DOHH2 (cell line): ENCODE results near the gene ACSL1.

Experiments used
- EZH2phosphoT487 ChIP-seq: fragments of 200-600 bp; sonication (generic); IDR thresholded peaks from 2 replicates; pipeline ENCODE4 v1.6.1; 2017; ENCODE audit warnings: borderline replicate concordance, mild to moderate bottlenecking, antibody characterized with exemption, low read length, moderate library complexity, mixed read lengths
- TF ChIP-seq, protein P1 (sequence below): fragments of 200-600 bp; sonication (generic); IDR thresholded peaks from one replicate; pipeline ENCODE4 v1.5.1; 2014; ENCODE audit warnings: antibody characterized with exemption, mild to moderate bottlenecking, low read depth, low read length; ENCODE audit not compliant: poor library complexity, severe bottlenecking

DNA sequence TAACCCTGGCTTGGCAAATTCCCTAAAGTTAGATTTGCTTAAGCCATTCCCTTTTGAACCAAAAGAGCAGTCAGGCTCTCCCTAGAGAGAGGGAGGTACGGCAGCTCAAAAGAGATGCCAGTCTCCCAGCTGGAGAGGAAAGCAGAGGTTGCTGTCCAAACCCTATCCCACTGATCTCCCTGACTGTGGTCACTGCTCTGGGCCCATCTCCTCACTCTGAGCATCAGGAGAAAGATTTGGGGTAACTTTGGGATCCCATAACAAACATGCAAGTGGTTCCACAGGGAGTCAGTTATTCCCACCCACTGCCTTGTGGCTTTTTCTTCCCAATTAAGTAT is 17.1 kb downstream of the ACSL1 start:
- TF ChIP-seq, protein P1, sequence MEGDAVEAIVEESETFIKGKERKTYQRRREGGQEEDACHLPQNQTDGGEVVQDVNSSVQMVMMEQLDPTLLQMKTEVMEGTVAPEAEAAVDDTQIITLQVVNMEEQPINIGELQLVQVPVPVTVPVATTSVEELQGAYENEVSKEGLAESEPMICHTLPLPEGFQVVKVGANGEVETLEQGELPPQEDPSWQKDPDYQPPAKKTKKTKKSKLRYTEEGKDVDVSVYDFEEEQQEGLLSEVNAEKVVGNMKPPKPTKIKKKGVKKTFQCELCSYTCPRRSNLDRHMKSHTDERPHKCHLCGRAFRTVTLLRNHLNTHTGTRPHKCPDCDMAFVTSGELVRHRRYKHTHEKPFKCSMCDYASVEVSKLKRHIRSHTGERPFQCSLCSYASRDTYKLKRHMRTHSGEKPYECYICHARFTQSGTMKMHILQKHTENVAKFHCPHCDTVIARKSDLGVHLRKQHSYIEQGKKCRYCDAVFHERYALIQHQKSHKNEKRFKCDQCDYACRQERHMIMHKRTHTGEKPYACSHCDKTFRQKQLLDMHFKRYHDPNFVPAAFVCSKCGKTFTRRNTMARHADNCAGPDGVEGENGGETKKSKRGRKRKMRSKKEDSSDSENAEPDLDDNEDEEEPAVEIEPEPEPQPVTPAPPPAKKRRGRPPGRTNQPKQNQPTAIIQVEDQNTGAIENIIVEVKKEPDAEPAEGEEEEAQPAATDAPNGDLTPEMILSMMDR, result no peak
- TF ChIP-seq EZH2phosphoT487, result no peak
